ENCODE measurements around the gene FXYD5. TPM values are rescaled to one million over a fixed set of nuclear protein-coding genes. Genes with fewer than 3 reads are reported as not detected.

FXYD5 gene
- total RNA-seq, 1 donor from 2014 or later, result 135 TPM

- no peak overlapping the region for H3K4me3 ChIP-seq (ENCODE audit: low read depth, low read length)
- no peaks in the 10 kb centered on the region for H3K27me3 ChIP-seq (ENCODE audit: control insufficient read depth, insufficient read depth, low read length)
- DNase-seq (ENCODE audit: low read depth), result no peak
- H3K36me3 ChIP-seq (ENCODE audit: control insufficient read depth, insufficient read depth, low read length), result no peaks in the 10 kb centered on the region
- no peak for TF ChIP-seq CTCF (IDR thresholded peaks at IDR 0.05; ENCODE audit: insufficient read depth, low read length, poor library complexity, severe bottlenecking)
Observed at GRCh38 chr19:35174226-35174625, 19.7 kb downstream of the FXYD5 start.

GRCh38 chr19:35176181-35176570, 21.6 kb downstream of the FXYD5 start:
- DNase-seq (ENCODE audit: low read depth), result no peak
- no peak overlapping the region for H3K4me3 ChIP-seq (ENCODE audit: low read depth, low read length)
- TF ChIP-seq CTCF (IDR thresholded peaks at IDR 0.05; ENCODE audit: insufficient read depth, low read length, poor library complexity, severe bottlenecking), result no peak
- no peaks in the 10 kb centered on the region for H3K36me3 ChIP-seq (ENCODE audit: control insufficient read depth, insufficient read depth, low read length)
- no peaks in the 10 kb centered on the region for H3K27me3 ChIP-seq (ENCODE audit: control insufficient read depth, insufficient read depth, low read length)

GRCh38 chr19:35177377-35178274, 23.1 kb downstream of the FXYD5 start:
- Histone ChIP-seq H3K27me3 (ENCODE audit: control insufficient read depth, insufficient read depth, low read length) (no peaks in the 10 kb centered on the region), H3K36me3 (ENCODE audit: control insufficient read depth, insufficient read depth, low read length) (no peaks in the 10 kb centered on the region), H3K4me3 (ENCODE audit: low read depth, low read length) (no peak overlapping the region)
- no peak for DNase-seq (ENCODE audit: low read depth)
- no peak for TF ChIP-seq CTCF (IDR thresholded peaks at IDR 0.05; ENCODE audit: insufficient read depth, low read length, poor library complexity, severe bottlenecking)

GRCh38 chr19:35178701-35179100, 24.2 kb downstream of the FXYD5 start:
- H3K27me3 ChIP-seq (ENCODE audit: control insufficient read depth, insufficient read depth, low read length), result no peaks in the 10 kb centered on the region
- no peak for TF ChIP-seq CTCF (IDR thresholded peaks at IDR 0.05; ENCODE audit: insufficient read depth, low read length, poor library complexity, severe bottlenecking)
- DNase-seq (ENCODE audit: low read depth), result no peak

GRCh38 chr19:35179830-35180229, 25.3 kb downstream of the FXYD5 start:
- H3K27me3 ChIP-seq (ENCODE audit: control insufficient read depth, insufficient read depth, low read length), result no peaks in the 10 kb centered on the region
- TF ChIP-seq CTCF (IDR thresholded peaks at IDR 0.05; ENCODE audit: insufficient read depth, low read length, poor library complexity, severe bottlenecking), result no peak
- H3K4me3 ChIP-seq (ENCODE audit: low read depth, low read length), result no peak overlapping the region
- no peaks in the 10 kb centered on the region for H3K36me3 ChIP-seq (ENCODE audit: control insufficient read depth, insufficient read depth, low read length)
- no peak for DNase-seq (ENCODE audit: low read depth)

More at GRCh38 chr19:35178701-35179100, 24.2 kb downstream of the FXYD5 start:
- Histone ChIP-seq H3K4me3 (ENCODE audit: low read depth, low read length) (no peak overlapping the region), H3K36me3 (ENCODE audit: control insufficient read depth, insufficient read depth, low read length) (no peaks in the 10 kb centered on the region)
